A673 (cell line): ENCODE data around the gene TCF7L1. TPM values are rescaled to one million over a fixed set of nuclear protein-coding genes. Genes with fewer than 3 reads are reported as not detected.

Source experiments
- BruUV-seq: library from RNA; stranded (reverse); fragments of 400-500 nt; replicated peaks from 2 replicates; lab custom pipeline; 2021; lab: Mats Ljungman, UMichigan
- CTCF ChIA-PET: fragments of 300-600 bp; sonication (Branson Sonifier 250); formaldehyde crosslinking; loops from one replicate; lab custom pipeline; 2022; ENCODE audit warnings: antibody characterized with exemption; lab: Charles Lee
- POLR2A ChIA-PET: fragments of 300-600 bp; sonication (Branson Sonifier 250); formaldehyde crosslinking; loops from one replicate; lab custom pipeline; 2022; ENCODE audit warnings: antibody characterized with exemption; ENCODE audit not compliant: low non-redundant PET; lab: Charles Lee
- DNase-seq: peaks from one replicate; pipeline ENCODE4 v3.0.0-alpha.2; 2015; ENCODE audit warnings: low spot score
- H3K27ac ChIP-seq: fragments of 200-600 bp; sonication (generic); 2 replicates; pipeline ENCODE4 v1.5.1; 2016; ENCODE audit warnings: mixed run types, low read depth, mild to moderate bottlenecking, mixed read lengths, antibody characterized with exemption, low read length; ENCODE audit not compliant: poor library complexity, severe bottlenecking
- H3K27me3 ChIP-seq: fragments of 200-600 bp; sonication (generic); replicated peaks from 2 replicates; pipeline ENCODE4 v1.6.1; 2017; ENCODE audit warnings: mixed run types, low read depth, mild to moderate bottlenecking, mixed read lengths, antibody characterized with exemption, low read length; ENCODE audit not compliant: insufficient read depth, poor library complexity
- H3K36me3 ChIP-seq: fragments of 200-600 bp; sonication (generic); 2 replicates; pipeline ENCODE4 v1.6.1; 2016; ENCODE audit warnings: mixed run types, mild to moderate bottlenecking, mixed read lengths, antibody characterized with exemption, low read length; ENCODE audit not compliant: insufficient read depth, poor library complexity, severe bottlenecking
- H3K4me1 ChIP-seq: fragments of 200-600 bp; sonication (generic); 2 replicates; pipeline ENCODE4 v1.6.1; 2017; ENCODE audit warnings: mixed run types, mild to moderate bottlenecking, mixed read lengths, antibody characterized with exemption, low read length; ENCODE audit not compliant: insufficient read depth, poor library complexity, severe bottlenecking
- H3K4me3 ChIP-seq: fragments of 200-600 bp; sonication (generic); 2 replicates; pipeline ENCODE4 v1.5.1; 2016; ENCODE audit warnings: low read depth, mixed run types, mild to moderate bottlenecking, mixed read lengths, low read length; ENCODE audit not compliant: poor library complexity, severe bottlenecking
- H3K9me3 ChIP-seq: fragments of 200-600 bp; sonication (generic); 2 replicates; pipeline ENCODE4 v1.6.1; 2016; ENCODE audit warnings: mixed run types, low read depth, mild to moderate bottlenecking, mixed read lengths, antibody characterized with exemption, low read length; ENCODE audit not compliant: poor library complexity, severe bottlenecking
- EZH2 ChIP-seq: fragments of 200-600 bp; sonication (generic); IDR thresholded peaks from 2 replicates; pipeline ENCODE4 v1.6.1; 2017; ENCODE audit warnings: borderline replicate concordance, low read depth, mild to moderate bottlenecking, mixed read lengths, antibody characterized with exemption, low read length; ENCODE audit not compliant: poor library complexity, severe bottlenecking
- intact Hi-C: fragments of 100-400 bp; cut with micrococcal nuclease; formaldehyde crosslinking; loops from one replicate; pipeline ENCODE4 v1.10.0; 2022; ENCODE audit not compliant: unreplicated experiment
- total RNA-seq: library from RNA; stranded (reverse); gene quantifications from 2 replicates; pipeline ENCODE4 v1.2.3, GENCODE V29; 2021
- TF ChIP-seq, protein P1 (sequence below): fragments of 300-800, 200-600 bp; sonication (generic); conservative IDR thresholded peaks from 2 replicates; pipeline ENCODE4 v1.5.1; 2017; ENCODE audit warnings: low read depth, mild to moderate bottlenecking, antibody characterized with exemption, low read length, moderate library complexity, mixed read lengths

Gene TCF7L1
- total RNA-seq, 1 experiment from 2014 or later, result 21.9 TPM

DNA sequence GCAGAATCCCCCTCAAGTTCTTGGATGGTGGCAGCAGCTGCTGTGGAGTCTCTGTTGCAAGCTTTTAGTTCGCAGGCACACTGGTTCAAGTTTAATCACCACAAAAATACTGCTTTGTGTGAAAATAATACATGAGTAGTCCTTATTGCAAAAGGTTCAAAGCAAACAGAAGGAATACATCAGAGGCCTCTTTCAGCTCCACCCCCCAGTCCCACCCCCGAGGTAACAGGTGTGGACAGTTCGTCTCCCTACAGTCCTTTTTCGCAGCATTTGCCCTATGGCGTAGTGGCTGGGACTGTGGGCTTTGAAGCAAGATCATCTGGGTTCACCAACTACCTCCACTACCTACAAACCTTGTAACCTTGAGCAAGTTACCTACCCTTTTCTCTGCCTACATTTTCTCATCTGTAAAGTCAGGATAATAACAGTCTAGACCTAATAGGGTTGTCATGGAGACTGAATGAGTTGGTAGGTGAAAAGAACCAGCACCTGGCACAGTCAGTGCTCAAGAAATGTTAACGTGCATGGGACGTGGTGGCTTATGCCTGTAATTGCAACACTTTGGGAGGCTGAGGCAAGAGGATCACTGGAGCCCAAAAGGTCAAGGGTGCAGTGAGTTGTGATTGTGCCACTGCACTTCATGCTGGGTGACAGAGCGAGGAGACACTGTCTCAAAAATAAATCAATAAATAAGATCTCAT, 61.7 kb downstream of the TCF7L1 start:
- CTCF ChIA-PET, result no interaction called here
- no peak for TF ChIP-seq EZH2
- TF ChIP-seq, protein P1, sequence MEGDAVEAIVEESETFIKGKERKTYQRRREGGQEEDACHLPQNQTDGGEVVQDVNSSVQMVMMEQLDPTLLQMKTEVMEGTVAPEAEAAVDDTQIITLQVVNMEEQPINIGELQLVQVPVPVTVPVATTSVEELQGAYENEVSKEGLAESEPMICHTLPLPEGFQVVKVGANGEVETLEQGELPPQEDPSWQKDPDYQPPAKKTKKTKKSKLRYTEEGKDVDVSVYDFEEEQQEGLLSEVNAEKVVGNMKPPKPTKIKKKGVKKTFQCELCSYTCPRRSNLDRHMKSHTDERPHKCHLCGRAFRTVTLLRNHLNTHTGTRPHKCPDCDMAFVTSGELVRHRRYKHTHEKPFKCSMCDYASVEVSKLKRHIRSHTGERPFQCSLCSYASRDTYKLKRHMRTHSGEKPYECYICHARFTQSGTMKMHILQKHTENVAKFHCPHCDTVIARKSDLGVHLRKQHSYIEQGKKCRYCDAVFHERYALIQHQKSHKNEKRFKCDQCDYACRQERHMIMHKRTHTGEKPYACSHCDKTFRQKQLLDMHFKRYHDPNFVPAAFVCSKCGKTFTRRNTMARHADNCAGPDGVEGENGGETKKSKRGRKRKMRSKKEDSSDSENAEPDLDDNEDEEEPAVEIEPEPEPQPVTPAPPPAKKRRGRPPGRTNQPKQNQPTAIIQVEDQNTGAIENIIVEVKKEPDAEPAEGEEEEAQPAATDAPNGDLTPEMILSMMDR, result no peak
- no peak overlapping the region for H3K4me3 ChIP-seq
- H3K36me3 ChIP-seq, result no peaks in the 10 kb centered on the region
- H3K4me1 ChIP-seq, result peaks cover 8% of the 10 kb centered on the region
- POLR2A ChIA-PET, result interaction anchor here (0.7 kb wide), 1 partner anchor 12 kb away, joined by 4 read pairs; no protein-coding TSS in a partner anchor
- no peak overlapping the region for H3K27ac ChIP-seq
- BruUV-seq, result no TSS peak
- H3K9me3 ChIP-seq, result no peaks in the 10 kb centered on the region
- DNase-seq, result no peak
- no peaks in the 10 kb centered on the region for H3K27me3 ChIP-seq
- intact Hi-C loops, result no loop called here

DNA sequence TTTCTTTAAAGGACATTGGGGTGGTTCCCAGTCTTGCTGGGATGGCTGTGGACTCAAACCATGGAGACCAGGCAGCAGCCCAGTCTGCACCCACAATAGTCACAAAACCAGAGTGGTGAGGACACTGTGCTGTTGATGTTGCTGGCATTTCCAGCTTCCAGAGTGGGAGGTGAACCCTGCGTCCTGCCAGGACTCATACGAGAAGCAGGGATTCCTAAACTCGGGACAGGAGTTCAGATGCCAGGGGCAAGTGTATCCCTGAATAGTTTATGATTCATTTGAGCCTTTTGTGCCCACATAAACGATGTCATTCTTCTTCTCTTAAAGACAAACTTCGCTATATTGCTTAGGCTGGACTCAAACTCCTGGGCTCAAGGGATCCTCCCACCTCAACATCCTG, 62.8 kb downstream of the TCF7L1 start:
- H3K27me3 ChIP-seq, result no peaks in the 10 kb centered on the region
- POLR2A ChIA-PET, result interaction anchor here (0.7 kb wide), 1 partner anchor 11 kb away, joined by 4 read pairs; no protein-coding TSS in a partner anchor
- CTCF ChIA-PET, result no interaction called here
- no peaks in the 10 kb centered on the region for H3K36me3 ChIP-seq
- peaks cover 8% of the 10 kb centered on the region for H3K4me1 ChIP-seq
- TF ChIP-seq, protein P1, result no peak
- no peak for TF ChIP-seq EZH2
- H3K27ac ChIP-seq, result no peak overlapping the region
- intact Hi-C loops, result no loop called here
- no TSS peak for BruUV-seq
- H3K9me3 ChIP-seq, result no peaks in the 10 kb centered on the region
- no peak for DNase-seq
- no peak overlapping the region for H3K4me3 ChIP-seq

DNA sequence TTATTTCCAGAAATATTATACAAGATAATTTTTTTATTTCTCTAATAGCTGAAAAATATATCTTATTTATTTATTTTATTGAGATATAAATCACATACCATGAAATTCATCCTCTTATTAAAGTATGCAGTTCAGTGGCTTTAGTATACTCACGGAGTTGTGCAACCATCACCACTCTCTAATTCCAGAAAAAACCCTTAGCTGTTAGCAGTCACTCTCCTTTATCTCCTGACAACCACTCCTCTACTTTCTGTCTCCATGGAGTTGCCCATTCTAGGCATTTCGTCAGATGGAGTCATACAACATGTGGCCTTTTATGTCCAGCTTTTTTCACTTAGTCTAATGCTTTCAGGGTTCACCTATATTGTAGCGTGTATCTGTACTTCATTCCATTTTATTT, 66.5 kb downstream of the TCF7L1 start:
- Histone ChIP-seq H3K9me3 (no peaks in the 10 kb centered on the region), H3K4me3 (no peak overlapping the region), H3K4me1 (peaks cover 8% of the 10 kb centered on the region), H3K27ac (no peak overlapping the region), H3K27me3 (no peaks in the 10 kb centered on the region), H3K36me3 (no peaks in the 10 kb centered on the region)
- intact Hi-C loops, result no loop called here
- no peak for DNase-seq
- no TSS peak for BruUV-seq
- CTCF ChIA-PET, result no interaction called here
- TF ChIP-seq, protein P1, result no peak
- no peak for TF ChIP-seq EZH2
- POLR2A ChIA-PET, result interaction anchor here (0.6 kb wide), 1 partner anchor 407 kb away, joined by 3 read pairs; no protein-coding TSS in a partner anchor
